ENCODE results near the gene RASL11A. TPM values are rescaled to one million over a fixed set of nuclear protein-coding genes. Genes with fewer than 3 reads are reported as not detected.
"Not testable (repeated sequence)": the region's sequence is repeated elsewhere in the genome, so short reads cannot be mapped to it uniquely, and the experiment has no call there.

The RASL11A gene
- polyA plus RNA-seq, 3 donors: 1.0 to 6.8 (median 3.8) TPM

GRCh38 chr13:27296496-27296895 is 25.9 kb downstream of the RASL11A start:
- no peak overlapping the region for H3K9ac ChIP-seq (ENCODE audit: insufficient read depth, low read length, poor library complexity, severe bottlenecking)
- no peak for DNase-seq
- H3K9me3 ChIP-seq (replicated peaks in 1 of 2; ENCODE audit: control insufficient read depth in 1 of 2, insufficient read depth in 1 of 2, low read length in 2 of 2): no peaks in the 10 kb centered on the region
- no peaks in the 10 kb centered on the region for H3K27me3 ChIP-seq (ENCODE audit: control insufficient read depth in 2 of 2, insufficient read depth in 2 of 2, low read length in 2 of 2)
- H3K27ac ChIP-seq (ENCODE audit: low read depth in 1 of 2, low read length in 2 of 2): no peak overlapping the region
- Mint-ChIP-seq H3K36me3 (no peaks in the 10 kb centered on the region), H3K4me3 (no peak overlapping the region), H3K9me3 (no peaks in the 10 kb centered on the region), H3K27me3 (ENCODE audit: low read depth in 3 of 3) (peaks cover 0 to 6% (median 5%) of the 10 kb centered on the region in 3 donors), H3K27ac (no peak overlapping the region), H3K4me1 (no peaks in the 10 kb centered on the region)
- no peaks in the 10 kb centered on the region for H3K4me1 ChIP-seq (ENCODE audit: control insufficient read depth in 1 of 2, insufficient read depth in 2 of 2, low read length in 2 of 2)
- no peak for TF ChIP-seq CTCF (IDR thresholded peaks at IDR 0.05)
- no peak overlapping the region for H3K4me2 ChIP-seq (replicated peaks; ENCODE audit: extremely low read depth, low read length, poor library complexity, severe bottlenecking)
- 95% methylated on average over 8 of the region's 8 CpGs for WGBS (ENCODE audit: insufficient coverage)
- intact Hi-C loops (cut with micrococcal nuclease): no loop called here
- H3K4me3 ChIP-seq (replicated peaks in 1 of 3; ENCODE audit: low read depth in 2 of 3, low read length in 3 of 3): no peak overlapping the region
- no peaks in the 10 kb centered on the region for H3K36me3 ChIP-seq (replicated peaks in 1 of 2; ENCODE audit: control insufficient read depth in 1 of 2, insufficient read depth in 2 of 2, low read length in 2 of 2)
- H4K20me1 ChIP-seq (ENCODE audit: insufficient read depth, low read length): no peaks in the 10 kb centered on the region
- no peak overlapping the region for H2AFZ ChIP-seq (ENCODE audit: insufficient read depth, low read depth, low read length, poor library complexity, severe bottlenecking)
- H3K79me2 ChIP-seq (ENCODE audit: insufficient read depth, low read length): no peaks in the 10 kb centered on the region

GRCh38 chr13:27298849-27299248 is 28.2 kb downstream of the RASL11A start:
- H3K36me3 ChIP-seq (replicated peaks in 1 of 2; ENCODE audit: control insufficient read depth in 1 of 2, insufficient read depth in 2 of 2, low read length in 2 of 2): no peaks in the 10 kb centered on the region
- Mint-ChIP-seq H3K27me3 (ENCODE audit: low read depth in 3 of 3) (peaks cover 0 to 7% (median 5%) of the 10 kb centered on the region in 3 donors), H3K9me3 (no peaks in the 10 kb centered on the region), H3K36me3 (no peaks in the 10 kb centered on the region), H3K4me3 (no peak overlapping the region), H3K27ac (no peak overlapping the region), H3K4me1 (peaks cover 7% of the 10 kb centered on the region)
- WGBS (ENCODE audit: insufficient coverage): 75% methylated on average over 4 of the region's 5 CpGs
- H3K4me2 ChIP-seq (replicated peaks; ENCODE audit: extremely low read depth, low read length, poor library complexity, severe bottlenecking): no peak overlapping the region
- H3K79me2 ChIP-seq (ENCODE audit: insufficient read depth, low read length): no peaks in the 10 kb centered on the region
- no peak overlapping the region for H3K4me3 ChIP-seq (replicated peaks in 1 of 3; ENCODE audit: low read depth in 2 of 3, low read length in 3 of 3)
- no peak for DNase-seq
- H3K9ac ChIP-seq (ENCODE audit: insufficient read depth, low read length, poor library complexity, severe bottlenecking): no peak overlapping the region
- intact Hi-C loops (cut with micrococcal nuclease): no loop called here
- no peaks in the 10 kb centered on the region for H3K4me1 ChIP-seq (ENCODE audit: control insufficient read depth in 1 of 2, insufficient read depth in 2 of 2, low read length in 2 of 2)
- no peak overlapping the region for H3K27ac ChIP-seq (ENCODE audit: low read depth in 1 of 2, low read length in 2 of 2)
- H4K20me1 ChIP-seq (ENCODE audit: insufficient read depth, low read length): no peaks in the 10 kb centered on the region
- no peak overlapping the region for H2AFZ ChIP-seq (ENCODE audit: insufficient read depth, low read depth, low read length, poor library complexity, severe bottlenecking)
- H3K27me3 ChIP-seq (ENCODE audit: control insufficient read depth in 2 of 2, insufficient read depth in 2 of 2, low read length in 2 of 2): no peaks in the 10 kb centered on the region
- no peak for TF ChIP-seq CTCF (IDR thresholded peaks at IDR 0.05)
- no peaks in the 10 kb centered on the region for H3K9me3 ChIP-seq (replicated peaks in 1 of 2; ENCODE audit: control insufficient read depth in 1 of 2, insufficient read depth in 1 of 2, low read length in 2 of 2)

- H3K27me3 ChIP-seq (ENCODE audit: control insufficient read depth in 2 of 2, insufficient read depth in 2 of 2, low read length in 2 of 2); H3K36me3 Mint-ChIP-seq; H3K27me3 Mint-ChIP-seq (ENCODE audit: low read depth in 3 of 3); H3K9ac ChIP-seq (ENCODE audit: insufficient read depth, low read length, poor library complexity, severe bottlenecking); H3K27ac ChIP-seq (ENCODE audit: low read depth in 1 of 2, low read length in 2 of 2); H3K27ac Mint-ChIP-seq; intact Hi-C loops (cut with micrococcal nuclease); H3K4me3 ChIP-seq (replicated peaks in 1 of 3; ENCODE audit: low read depth in 2 of 3, low read length in 3 of 3); H3K9me3 ChIP-seq (replicated peaks in 1 of 2; ENCODE audit: control insufficient read depth in 1 of 2, insufficient read depth in 1 of 2, low read length in 2 of 2); H3K79me2 ChIP-seq (ENCODE audit: insufficient read depth, low read length); H3K9me3 Mint-ChIP-seq; H3K4me3 Mint-ChIP-seq; H3K4me1 ChIP-seq (ENCODE audit: control insufficient read depth in 1 of 2, insufficient read depth in 2 of 2, low read length in 2 of 2); H3K4me2 ChIP-seq (replicated peaks; ENCODE audit: extremely low read depth, low read length, poor library complexity, severe bottlenecking); H2AFZ ChIP-seq (ENCODE audit: insufficient read depth, low read depth, low read length, poor library complexity, severe bottlenecking); DNase-seq; H3K36me3 ChIP-seq (replicated peaks in 1 of 2; ENCODE audit: control insufficient read depth in 1 of 2, insufficient read depth in 2 of 2, low read length in 2 of 2); H4K20me1 ChIP-seq (ENCODE audit: insufficient read depth, low read length); H3K4me1 Mint-ChIP-seq: not testable (repeated sequence)
- 100% methylated on average over 5 of the region's 7 CpGs for WGBS (ENCODE audit: insufficient coverage)
Measured at GRCh38 chr13:27300406-27300805, 29.8 kb downstream of the RASL11A start.

Data from CD14-positive monocyte (primary cell).